DND-41 (cell line): ENCODE results near the gene FDXR.
A peak's percentile ranks its signal among the peaks of the same experiment; 100 is the strongest.

ENCODE experiments used
- ATAC-seq: fragments of 200-7000 bp; cut with Tn5 transposase; 3 replicates; pipeline ENCODE4 v1.9.1; 2021; ENCODE audit warnings: low read depth; ENCODE audit not compliant: insufficient read depth
- DNase-seq: peaks from one replicate; pipeline ENCODE4 v3.0.0-alpha.2; 2020
- H2AFZ ChIP-seq: 2 replicates; pipeline ENCODE4 v1.6.0; 2012; ENCODE audit warnings: low read depth, low read length
- H3K27ac ChIP-seq: 2 replicates; pipeline ENCODE4 v1.5.1; 2012; ENCODE audit warnings: low read length, inconsistent platforms
- H3K27me3 ChIP-seq: fragments of 200-600 bp; sonication (generic); 2 replicates; pipeline ENCODE4 v1.6.0; 2012; ENCODE audit warnings: low read length, mild to moderate bottlenecking, inconsistent platforms; ENCODE audit not compliant: insufficient read depth, poor library complexity
- H3K36me3 ChIP-seq: 2 replicates; pipeline ENCODE4 v1.5.1; 2012; ENCODE audit warnings: low read length, inconsistent platforms; ENCODE audit not compliant: insufficient read depth
- H3K4me1 ChIP-seq: 2 replicates; pipeline ENCODE4 v1.5.1; 2012; ENCODE audit warnings: mild to moderate bottlenecking, low read length; ENCODE audit not compliant: insufficient read depth
- H3K4me2 ChIP-seq: 2 replicates; pipeline ENCODE4 v1.6.0; 2012; ENCODE audit warnings: mild to moderate bottlenecking, moderate library complexity, low read length, inconsistent platforms; ENCODE audit not compliant: insufficient read depth
- H3K4me3 ChIP-seq, 2 experiments: fragments of 200-600 bp in 1 of 2; shearing (Covaris generic) in 1 of 2; 2 replicates each; pipeline ENCODE4 v1.5.1; 2012 to 2016; ENCODE audit warnings: inconsistent platforms in 2 of 2, low read length in 2 of 2, mild to moderate bottlenecking in 2 of 2, low read depth in 1 of 2, moderate library complexity in 1 of 2
- H3K79me2 ChIP-seq: 2 replicates; pipeline ENCODE4 v1.6.0; 2012; ENCODE audit warnings: low read length, inconsistent platforms; ENCODE audit not compliant: insufficient read depth
- H3K9ac ChIP-seq: 2 replicates; pipeline ENCODE4 v1.6.0; 2012; ENCODE audit warnings: low read depth, mild to moderate bottlenecking, inconsistent platforms, low read length, moderate library complexity
- H3K9me3 ChIP-seq: 2 replicates; pipeline ENCODE4 v1.5.1; 2012; ENCODE audit warnings: low read length, moderate library complexity, mild to moderate bottlenecking, inconsistent platforms; ENCODE audit not compliant: insufficient read depth, severe bottlenecking
- H4K20me1 ChIP-seq: 2 replicates; pipeline ENCODE4 v1.6.0; 2012; ENCODE audit warnings: low read length; ENCODE audit not compliant: insufficient read depth
- EZH2 ChIP-seq: IDR thresholded peaks from 3 replicates; pipeline ENCODE4 v1.6.1; 2012; ENCODE audit warnings: borderline replicate concordance, low read depth, mild to moderate bottlenecking, moderate library complexity, low read length, inconsistent platforms; ENCODE audit not compliant: severe bottlenecking
- TF ChIP-seq, protein P1 (sequence below): IDR thresholded peaks from 2 replicates; pipeline ENCODE4 v1.5.1; 2012; ENCODE audit warnings: borderline replicate concordance, low read length, moderate library complexity, mild to moderate bottlenecking; ENCODE audit not compliant: poor library complexity, severe bottlenecking; ENCODE audit errors: extremely low read depth

Gene FDXR

DNA sequence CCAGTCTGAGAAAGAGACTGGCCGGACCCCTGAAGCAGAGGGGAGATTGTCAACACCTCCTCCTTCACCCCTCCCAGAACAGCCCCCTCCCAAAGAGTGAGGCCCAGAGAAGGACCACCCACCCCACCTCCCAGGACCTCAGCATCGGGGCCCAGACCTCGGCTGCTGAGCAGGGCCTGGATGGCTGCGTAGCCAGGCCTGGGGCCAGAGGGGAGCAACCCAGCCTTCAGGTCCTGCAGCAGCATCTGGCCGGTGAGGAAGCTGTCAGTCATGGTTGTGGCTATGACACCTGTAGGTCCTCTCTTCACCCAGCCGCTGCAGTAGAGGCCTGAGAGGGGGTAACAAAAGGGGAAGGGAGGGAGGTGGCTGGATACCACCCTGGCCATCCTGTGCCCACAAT, 9.9 kb downstream of the FDXR start:
- ATAC-seq (no peak), DNase-seq (no peak)
- Histone ChIP-seq H2AFZ (no peak overlapping the region), H3K36me3 (no peaks in the 10 kb centered on the region), H3K4me2 (no peak overlapping the region), H3K4me3 (no peak overlapping the region), H3K27ac (no peak overlapping the region), H3K27me3 (peaks cover 3% of the 10 kb centered on the region), H3K9me3 (no peaks in the 10 kb centered on the region), H4K20me1 (no peaks in the 10 kb centered on the region; the same call in 1 of the 2 replicates), H3K79me2 (no peaks in the 10 kb centered on the region), H3K9ac (no peak overlapping the region), H3K4me1 (no peaks in the 10 kb centered on the region)
- TF ChIP-seq EZH2, result no peak
- TF ChIP-seq, protein P1, sequence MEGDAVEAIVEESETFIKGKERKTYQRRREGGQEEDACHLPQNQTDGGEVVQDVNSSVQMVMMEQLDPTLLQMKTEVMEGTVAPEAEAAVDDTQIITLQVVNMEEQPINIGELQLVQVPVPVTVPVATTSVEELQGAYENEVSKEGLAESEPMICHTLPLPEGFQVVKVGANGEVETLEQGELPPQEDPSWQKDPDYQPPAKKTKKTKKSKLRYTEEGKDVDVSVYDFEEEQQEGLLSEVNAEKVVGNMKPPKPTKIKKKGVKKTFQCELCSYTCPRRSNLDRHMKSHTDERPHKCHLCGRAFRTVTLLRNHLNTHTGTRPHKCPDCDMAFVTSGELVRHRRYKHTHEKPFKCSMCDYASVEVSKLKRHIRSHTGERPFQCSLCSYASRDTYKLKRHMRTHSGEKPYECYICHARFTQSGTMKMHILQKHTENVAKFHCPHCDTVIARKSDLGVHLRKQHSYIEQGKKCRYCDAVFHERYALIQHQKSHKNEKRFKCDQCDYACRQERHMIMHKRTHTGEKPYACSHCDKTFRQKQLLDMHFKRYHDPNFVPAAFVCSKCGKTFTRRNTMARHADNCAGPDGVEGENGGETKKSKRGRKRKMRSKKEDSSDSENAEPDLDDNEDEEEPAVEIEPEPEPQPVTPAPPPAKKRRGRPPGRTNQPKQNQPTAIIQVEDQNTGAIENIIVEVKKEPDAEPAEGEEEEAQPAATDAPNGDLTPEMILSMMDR, result no peak

DNA sequence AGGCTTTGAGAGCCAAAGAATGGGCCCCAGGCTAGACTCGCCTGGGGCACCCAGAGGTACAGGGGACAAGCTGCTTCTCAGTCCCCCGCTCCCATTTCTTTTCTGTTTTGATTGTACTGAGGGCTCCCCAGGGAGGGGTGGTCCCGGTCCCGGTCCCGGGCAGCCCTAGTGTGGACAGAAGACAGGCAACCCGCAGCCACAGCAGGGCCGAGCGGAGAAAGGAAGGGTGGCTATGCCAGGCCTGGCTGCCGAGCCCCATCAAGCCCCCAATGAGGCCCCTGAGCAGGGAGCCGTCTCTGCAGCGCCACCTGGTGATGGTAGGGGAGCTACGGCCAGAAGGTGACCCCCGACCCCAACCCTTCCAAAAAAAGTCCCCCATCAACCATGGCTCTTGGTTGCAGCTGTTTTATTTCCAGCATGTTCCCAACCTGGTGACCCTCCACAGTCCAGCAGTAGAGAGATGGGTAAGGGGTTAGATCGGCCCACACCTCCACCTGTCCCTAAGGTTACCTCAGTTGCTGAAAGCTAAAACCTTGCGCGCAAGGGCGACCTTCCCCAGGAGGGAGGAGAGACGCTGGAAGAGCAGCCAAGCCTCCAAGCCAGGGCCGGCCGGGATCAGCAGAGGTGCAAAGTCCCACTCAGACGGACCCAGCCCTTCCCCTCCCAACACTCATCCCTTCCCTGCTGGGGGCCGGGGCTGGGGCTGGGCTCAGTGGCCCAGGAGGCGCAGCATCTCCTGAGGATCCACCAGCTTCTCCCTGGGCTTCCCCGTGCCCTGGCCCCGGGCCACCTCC, 10.5 kb downstream of the FDXR start:
- Histone ChIP-seq H3K36me3 (no peaks in the 10 kb centered on the region), H3K9me3 (no peaks in the 10 kb centered on the region), H3K4me1 (no peaks in the 10 kb centered on the region), H4K20me1 (no peaks in the 10 kb centered on the region; the same call in 1 of the 2 replicates), H3K79me2 (no peaks in the 10 kb centered on the region), H2AFZ (no peak overlapping the region), H3K4me3 (no peak overlapping the region), H3K27ac (no peak overlapping the region), H3K4me2 (no peak overlapping the region), H3K27me3 (peaks cover 6% of the 10 kb centered on the region), H3K9ac (no peak overlapping the region)
- peak; percentile 69 for DNase-seq
- peak; percentile 64 for ATAC-seq
- TF ChIP-seq, protein P1, result peak; percentile 78
- no peak for TF ChIP-seq EZH2

DNA sequence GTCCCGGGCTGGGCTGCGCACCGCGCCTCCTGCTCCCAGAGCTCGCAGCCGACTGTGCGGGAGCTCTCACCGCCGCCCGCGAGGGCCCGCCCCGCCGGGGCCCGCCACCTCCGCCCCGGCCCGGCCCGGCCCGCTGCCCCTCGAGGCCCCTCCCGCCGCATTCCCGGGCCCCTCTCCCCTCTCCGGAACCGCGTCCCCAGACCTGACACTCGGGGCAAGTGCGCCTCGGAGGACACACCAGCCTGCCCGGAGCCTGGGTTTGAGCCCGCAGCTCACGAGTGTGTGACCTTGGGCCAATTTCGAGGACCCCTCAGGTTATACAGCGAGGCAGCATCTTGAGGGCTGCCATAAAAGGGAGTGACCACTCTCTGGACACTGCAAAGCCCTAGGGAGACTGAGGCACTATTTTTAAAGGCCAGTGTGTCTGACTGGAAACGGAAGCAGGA, 11.1 kb downstream of the FDXR start:
- H3K9ac ChIP-seq, result no peak overlapping the region
- DNase-seq (no peak), ATAC-seq (no peak)
- H3K27me3 ChIP-seq, result peaks cover 6% of the 10 kb centered on the region
- no peak overlapping the region for H3K4me2 ChIP-seq
- no peak overlapping the region for H3K4me3 ChIP-seq
- H3K4me1 ChIP-seq, result no peaks in the 10 kb centered on the region
- no peaks in the 10 kb centered on the region for H3K9me3 ChIP-seq
- no peaks in the 10 kb centered on the region for H3K79me2 ChIP-seq
- no peaks in the 10 kb centered on the region for H3K36me3 ChIP-seq
- TF ChIP-seq, protein P1, result no peak
- no peak for TF ChIP-seq EZH2
- H2AFZ ChIP-seq, result no peak overlapping the region
- H3K27ac ChIP-seq, result no peak overlapping the region
- no peaks in the 10 kb centered on the region; the same call in 1 of the 2 replicates for H4K20me1 ChIP-seq
